ENCODE measurements around the gene PRAMEF12.
"Not testable (repeated sequence)": the region's sequence is repeated elsewhere in the genome, so short reads cannot be mapped to it uniquely, and the experiment has no call there.

The PRAMEF12 gene

GRCh38 chr1:12773438-12773837 is at the start of gene PRAMEF12:
Gene PRAMEF12, plus strand, starts transcription at chr1:12773738. Its CDS starts 1,130 bp downstream, at chr1:12774868.
- Histone ChIP-seq H3K27me3 (ENCODE audit: control insufficient read depth in 5 of 5, insufficient read depth in 4 of 5, low read length in 5 of 5) (peaks cover 0 to 18% (median 10%) of the 10 kb centered on the region in 5 donors), H3K9me3 (ENCODE audit: control insufficient read depth in 5 of 5, low read length in 5 of 5) (peaks cover 0 to 3% (median 0%) of the 10 kb centered on the region in 5 donors), H3K9ac (ENCODE audit: low read length in 5 of 5) (no peak within 1 kb of the TSS), H3K4me3 (ENCODE audit: low read depth in 1 of 5, low read length in 5 of 5) (no peak within 1 kb of the TSS), H3K36me3 (ENCODE audit: control insufficient read depth in 5 of 5, insufficient read depth in 5 of 5, low read length in 5 of 5) (no peaks in the 10 kb centered on the region), H3K27ac (ENCODE audit: low read depth, low read length) (no peak within 1 kb of the TSS), H3K4me1 (ENCODE audit: control insufficient read depth in 5 of 5, insufficient read depth in 5 of 5, low read length in 5 of 5) (no peaks in the 10 kb centered on the region)

- Histone ChIP-seq H3K9ac (ENCODE audit: low read length in 5 of 5) (no peak overlapping the region), H3K9me3 (ENCODE audit: control insufficient read depth in 5 of 5, low read length in 5 of 5) (peaks cover 0 to 14% (median 8%) of the 10 kb centered on the region in 5 donors), H3K27me3 (ENCODE audit: control insufficient read depth in 5 of 5, insufficient read depth in 4 of 5, low read length in 5 of 5) (no peaks in the 10 kb centered on the region), H3K27ac (ENCODE audit: low read depth, low read length) (no peak overlapping the region), H3K36me3 (ENCODE audit: control insufficient read depth in 5 of 5, insufficient read depth in 5 of 5, low read length in 5 of 5) (no peaks in the 10 kb centered on the region), H3K4me3 (ENCODE audit: low read depth in 1 of 5, low read length in 5 of 5) (no peak overlapping the region), H3K4me1 (ENCODE audit: control insufficient read depth in 5 of 5, insufficient read depth in 5 of 5, low read length in 5 of 5) (no peaks in the 10 kb centered on the region)
Measured at GRCh38 chr1:12728391-12728790, 45.1 kb upstream of the PRAMEF12 start.

DNA sequence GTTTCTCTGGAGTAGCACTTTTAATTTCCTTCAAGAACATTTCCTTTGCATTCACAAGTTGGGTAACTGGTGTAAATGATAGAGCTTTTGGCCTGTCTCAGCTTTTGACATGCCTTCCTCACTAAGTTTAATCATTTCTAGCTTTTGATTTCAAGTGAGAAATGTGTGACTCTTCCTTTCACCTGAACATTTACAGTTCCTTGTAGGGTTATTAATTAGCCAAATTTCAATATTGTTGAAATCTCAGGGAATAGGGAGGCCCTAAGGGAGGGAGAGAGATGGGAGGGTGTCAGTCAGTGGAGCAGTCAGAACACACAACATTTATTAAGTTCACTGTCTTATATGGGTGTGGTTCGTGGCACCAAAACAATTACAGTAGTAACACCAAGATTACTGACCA is 43.4 kb upstream of the PRAMEF12 start:
- no peak overlapping the region for H3K27ac ChIP-seq (ENCODE audit: low read depth, low read length)
- H3K9ac ChIP-seq (ENCODE audit: low read length in 5 of 5), result no peak overlapping the region
- peaks cover 0 to 7% (median 0%) of the 10 kb centered on the region in 5 donors for H3K4me1 ChIP-seq (ENCODE audit: control insufficient read depth in 5 of 5, insufficient read depth in 5 of 5, low read length in 5 of 5)
- H3K36me3 ChIP-seq (ENCODE audit: control insufficient read depth in 5 of 5, insufficient read depth in 5 of 5, low read length in 5 of 5), result no peaks in the 10 kb centered on the region
- peaks cover 0 to 14% (median 8%) of the 10 kb centered on the region in 5 donors for H3K9me3 ChIP-seq (ENCODE audit: control insufficient read depth in 5 of 5, low read length in 5 of 5)
- no peak overlapping the region for H3K4me3 ChIP-seq (ENCODE audit: low read depth in 1 of 5, low read length in 5 of 5)
- no peaks in the 10 kb centered on the region for H3K27me3 ChIP-seq (ENCODE audit: control insufficient read depth in 5 of 5, insufficient read depth in 4 of 5, low read length in 5 of 5)

DNA sequence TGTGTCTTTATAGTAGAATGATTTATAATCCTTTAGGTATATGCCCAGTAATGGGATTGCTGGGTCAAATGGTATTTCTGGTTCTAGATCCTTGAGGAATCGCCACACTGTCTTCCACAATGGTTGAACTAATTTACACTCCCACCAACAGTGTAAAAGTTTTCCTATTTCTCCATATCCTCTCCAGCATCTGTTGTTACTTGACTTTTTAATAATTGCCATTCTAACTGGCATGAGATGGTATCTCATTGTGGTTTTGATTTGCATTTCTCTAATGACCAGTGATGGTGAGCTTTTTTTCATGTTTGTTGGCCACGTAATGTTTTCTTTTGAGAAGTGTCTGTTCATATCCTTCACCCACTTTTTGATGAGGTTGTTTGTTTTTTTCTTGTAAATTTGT is 42.5 kb upstream of the PRAMEF12 start:
- not testable (repeated sequence) for H3K4me1 ChIP-seq (ENCODE audit: control insufficient read depth in 5 of 5, insufficient read depth in 5 of 5, low read length in 5 of 5); H3K27me3 ChIP-seq (ENCODE audit: control insufficient read depth in 5 of 5, insufficient read depth in 4 of 5, low read length in 5 of 5); H3K4me3 ChIP-seq (ENCODE audit: low read depth in 1 of 5, low read length in 5 of 5); H3K27ac ChIP-seq (ENCODE audit: low read depth, low read length); H3K9ac ChIP-seq (ENCODE audit: low read length in 5 of 5); H3K36me3 ChIP-seq (ENCODE audit: control insufficient read depth in 5 of 5, insufficient read depth in 5 of 5, low read length in 5 of 5)
- H3K9me3 ChIP-seq (ENCODE audit: control insufficient read depth in 5 of 5, low read length in 5 of 5), result peaks cover 0 to 14% (median 8%) of the 10 kb centered on the region in 5 donors

DNA sequence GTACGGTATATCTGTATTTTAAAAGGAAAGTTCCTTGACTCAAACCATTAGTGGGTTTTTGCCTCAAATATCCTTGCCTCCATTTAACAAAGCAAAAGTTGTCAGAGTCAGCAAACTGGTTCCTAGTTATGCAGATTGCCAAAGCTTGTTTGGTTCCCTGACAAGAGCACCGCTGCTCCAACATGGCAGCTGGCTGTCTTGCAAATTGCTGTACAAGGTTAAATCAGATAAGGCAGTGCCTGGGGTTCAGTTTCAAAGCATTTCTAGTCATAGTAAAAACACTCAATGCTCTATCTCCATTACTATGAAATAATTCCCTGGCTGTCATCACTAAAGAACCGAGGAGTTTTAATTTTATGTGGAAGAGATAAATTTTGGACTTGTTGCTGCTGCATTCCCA is 38.9 kb upstream of the PRAMEF12 start:
- Histone ChIP-seq H3K27ac (ENCODE audit: low read depth, low read length) (no peak overlapping the region), H3K9me3 (ENCODE audit: control insufficient read depth in 5 of 5, low read length in 5 of 5) (peaks cover 0 to 7% (median 4%) of the 10 kb centered on the region in 5 donors), H3K36me3 (ENCODE audit: control insufficient read depth in 5 of 5, insufficient read depth in 5 of 5, low read length in 5 of 5) (no peaks in the 10 kb centered on the region), H3K9ac (ENCODE audit: low read length in 5 of 5) (no peak overlapping the region), H3K4me3 (ENCODE audit: low read depth in 1 of 5, low read length in 5 of 5) (no peak overlapping the region), H3K27me3 (ENCODE audit: control insufficient read depth in 5 of 5, insufficient read depth in 4 of 5, low read length in 5 of 5) (no peaks in the 10 kb centered on the region), H3K4me1 (ENCODE audit: control insufficient read depth in 5 of 5, insufficient read depth in 5 of 5, low read length in 5 of 5) (peaks cover 0 to 7% (median 0%) of the 10 kb centered on the region in 5 donors)

GRCh38 chr1:12738934-12739333 is 34.6 kb upstream of the PRAMEF12 start:
- H3K27me3 ChIP-seq (ENCODE audit: control insufficient read depth in 5 of 5, insufficient read depth in 4 of 5, low read length in 5 of 5), result no peaks in the 10 kb centered on the region
- H3K27ac ChIP-seq (ENCODE audit: low read depth, low read length), result no peak overlapping the region
- no peaks in the 10 kb centered on the region for H3K36me3 ChIP-seq (ENCODE audit: control insufficient read depth in 5 of 5, insufficient read depth in 5 of 5, low read length in 5 of 5)
- no peak overlapping the region for H3K9ac ChIP-seq (ENCODE audit: low read length in 5 of 5)
- peaks cover 0 to 7% (median 0%) of the 10 kb centered on the region in 5 donors for H3K4me1 ChIP-seq (ENCODE audit: control insufficient read depth in 5 of 5, insufficient read depth in 5 of 5, low read length in 5 of 5)
- no peak overlapping the region for H3K4me3 ChIP-seq (ENCODE audit: low read depth in 1 of 5, low read length in 5 of 5)
- H3K9me3 ChIP-seq (ENCODE audit: control insufficient read depth in 5 of 5, low read length in 5 of 5), result peaks cover 0 to 3% (median 0%) of the 10 kb centered on the region in 5 donors

DNA sequence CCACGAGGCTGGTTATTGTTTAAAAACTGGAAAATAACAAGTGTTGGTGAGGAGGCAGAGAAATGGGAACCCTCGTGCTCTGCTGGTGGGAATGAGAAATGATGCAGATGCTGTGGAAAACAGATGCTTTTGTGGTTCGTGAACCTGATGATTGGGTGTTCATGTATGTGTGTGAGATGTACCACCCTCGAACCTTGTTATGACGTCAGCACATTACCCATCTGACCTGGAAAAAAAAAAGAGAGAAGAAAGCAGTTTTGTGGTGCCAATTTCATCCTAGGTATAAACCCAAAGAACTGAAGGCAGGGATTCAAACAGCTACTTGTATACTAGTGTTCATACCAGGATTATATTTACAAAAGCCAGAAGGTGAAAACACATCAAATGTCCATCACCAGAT is 33.9 kb upstream of the PRAMEF12 start:
- Histone ChIP-seq H3K27me3 (ENCODE audit: control insufficient read depth in 5 of 5, insufficient read depth in 4 of 5, low read length in 5 of 5) (no peaks in the 10 kb centered on the region), H3K27ac (ENCODE audit: low read depth, low read length) (no peak overlapping the region), H3K36me3 (ENCODE audit: control insufficient read depth in 5 of 5, insufficient read depth in 5 of 5, low read length in 5 of 5) (no peaks in the 10 kb centered on the region), H3K9ac (ENCODE audit: low read length in 5 of 5) (no peak overlapping the region), H3K9me3 (ENCODE audit: control insufficient read depth in 5 of 5, low read length in 5 of 5) (peaks cover 0 to 3% (median 0%) of the 10 kb centered on the region in 5 donors), H3K4me1 (ENCODE audit: control insufficient read depth in 5 of 5, insufficient read depth in 5 of 5, low read length in 5 of 5) (peaks cover 0 to 6% (median 0%) of the 10 kb centered on the region in 5 donors), H3K4me3 (ENCODE audit: low read depth in 1 of 5, low read length in 5 of 5) (no peak overlapping the region)

- Histone ChIP-seq H3K9ac (ENCODE audit: low read length in 5 of 5) (no peak overlapping the region), H3K27ac (ENCODE audit: low read depth, low read length) (no peak overlapping the region), H3K9me3 (ENCODE audit: control insufficient read depth in 5 of 5, low read length in 5 of 5) (peaks cover 0 to under 1% (median 0%) of the 10 kb centered on the region in 5 donors), H3K4me1 (ENCODE audit: control insufficient read depth in 5 of 5, insufficient read depth in 5 of 5, low read length in 5 of 5) (peaks cover 0 to 16% (median 5%) of the 10 kb centered on the region in 5 donors), H3K36me3 (ENCODE audit: control insufficient read depth in 5 of 5, insufficient read depth in 5 of 5, low read length in 5 of 5) (no peaks in the 10 kb centered on the region), H3K4me3 (ENCODE audit: low read depth in 1 of 5, low read length in 5 of 5) (no peak overlapping the region), H3K27me3 (ENCODE audit: control insufficient read depth in 5 of 5, insufficient read depth in 4 of 5, low read length in 5 of 5) (no peaks in the 10 kb centered on the region)
Measured at GRCh38 chr1:12741946-12742345, 31.6 kb upstream of the PRAMEF12 start.

DNA sequence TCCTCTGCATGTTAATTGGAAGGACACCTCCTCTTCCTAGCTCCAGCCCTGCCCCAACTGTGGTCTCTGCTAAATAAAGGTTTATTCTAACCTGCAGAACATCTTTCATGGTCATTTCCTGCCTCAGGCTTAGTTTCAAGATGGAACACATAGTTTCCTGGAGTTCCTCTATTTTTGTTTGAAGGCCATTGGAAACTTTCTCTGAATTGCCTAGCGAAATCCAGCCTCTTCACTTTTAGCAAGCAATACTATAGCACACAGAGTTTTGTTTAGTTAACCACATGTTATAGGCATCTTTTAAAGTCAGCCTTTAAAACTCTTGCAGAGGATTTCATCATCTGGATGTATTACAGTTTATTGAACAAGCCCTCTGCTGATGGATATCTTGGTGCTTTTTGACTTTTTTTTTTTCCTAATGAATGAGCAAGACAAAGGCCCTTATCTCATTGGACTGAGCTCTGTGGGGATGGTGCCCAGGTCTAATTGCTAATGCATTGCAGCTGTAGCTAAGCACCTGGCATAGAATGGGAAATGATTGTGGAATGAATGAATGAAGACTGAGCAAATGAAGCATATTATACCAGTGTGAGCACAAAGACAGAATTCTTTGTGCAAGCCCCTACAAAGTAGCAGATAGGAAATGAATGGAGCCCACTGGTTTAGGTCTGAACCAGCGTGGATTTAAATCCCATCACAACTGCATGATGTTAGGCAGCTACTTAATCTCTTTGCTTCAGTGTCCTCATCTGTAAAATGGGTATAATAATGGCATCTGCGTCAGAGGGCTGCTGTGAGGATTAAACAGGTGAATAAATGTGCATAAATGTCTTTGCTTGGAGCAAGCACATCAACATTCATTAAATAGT is 28.2 kb upstream of the PRAMEF12 start:
- Histone ChIP-seq H3K9ac (ENCODE audit: low read length in 5 of 5) (no peak overlapping the region), H3K27me3 (ENCODE audit: control insufficient read depth in 5 of 5, insufficient read depth in 4 of 5, low read length in 5 of 5) (no peaks in the 10 kb centered on the region), H3K9me3 (ENCODE audit: control insufficient read depth in 5 of 5, low read length in 5 of 5) (peaks cover 7 to 28% (median 18%) of the 10 kb centered on the region in 5 donors), H3K4me1 (ENCODE audit: control insufficient read depth in 5 of 5, insufficient read depth in 5 of 5, low read length in 5 of 5) (peaks cover 0 to 21% (median 5%) of the 10 kb centered on the region in 5 donors), H3K27ac (ENCODE audit: low read depth, low read length) (no peak overlapping the region), H3K36me3 (ENCODE audit: control insufficient read depth in 5 of 5, insufficient read depth in 5 of 5, low read length in 5 of 5) (no peaks in the 10 kb centered on the region), H3K4me3 (ENCODE audit: low read depth in 1 of 5, low read length in 5 of 5) (no peak overlapping the region)

GRCh38 chr1:12745992-12746323 is 27.6 kb upstream of the PRAMEF12 start, which contains the start of gene CFAP107:
Gene CFAP107, plus strand, starts transcription at chr1:12746200. Its CDS starts 231 bp downstream, at chr1:12746431.
- peaks cover 7 to 29% (median 20%) of the 10 kb centered on the region in 5 donors for H3K9me3 ChIP-seq (ENCODE audit: control insufficient read depth in 5 of 5, low read length in 5 of 5)
- peaks cover 0 to 21% (median 5%) of the 10 kb centered on the region in 5 donors for H3K4me1 ChIP-seq (ENCODE audit: control insufficient read depth in 5 of 5, insufficient read depth in 5 of 5, low read length in 5 of 5)
- no peaks in the 10 kb centered on the region for H3K36me3 ChIP-seq (ENCODE audit: control insufficient read depth in 5 of 5, insufficient read depth in 5 of 5, low read length in 5 of 5)
- H3K27ac ChIP-seq (ENCODE audit: low read depth, low read length), result no peak within 1 kb of the TSS
- no peak within 1 kb of the TSS for H3K9ac ChIP-seq (ENCODE audit: low read length in 5 of 5)
- H3K4me3 ChIP-seq (ENCODE audit: low read depth in 1 of 5, low read length in 5 of 5), result no peak within 1 kb of the TSS
- H3K27me3 ChIP-seq (ENCODE audit: control insufficient read depth in 5 of 5, insufficient read depth in 4 of 5, low read length in 5 of 5), result no peaks in the 10 kb centered on the region

Data from subcutaneous abdominal adipose tissue (tissue), 5 donors.